Panc1 (cell line): ENCODE results near the gene TEX50.

Experiments
- POLR2AphosphoS5 ChIP-seq: IDR thresholded peaks from 2 replicates; pipeline ENCODE4 v1.6.1; 2012; ENCODE audit warnings: mild to moderate bottlenecking, low read depth, low read length, moderate library complexity
- SIN3A ChIP-seq: IDR thresholded peaks from 2 replicates; pipeline ENCODE4 v1.6.1; 2012; ENCODE audit warnings: low read depth, mild to moderate bottlenecking, low read length, moderate library complexity, borderline replicate concordance; ENCODE audit not compliant: insufficient read depth
- TCF7L2 ChIP-seq: IDR thresholded peaks from 2 replicates; pipeline ENCODE4 v1.6.1; 2011; ENCODE audit warnings: mild to moderate bottlenecking, low read depth, low read length, inconsistent platforms
- TF ChIP-seq, protein P1 (sequence below): fragments of 450-650 bp; IDR thresholded peaks from 2 replicates; pipeline ENCODE4 v1.5.1; 2017; ENCODE audit warnings: mild to moderate bottlenecking
- TF ChIP-seq, protein P2 (sequence below), 2 experiments: IDR thresholded peaks; 2 replicates each; pipeline ENCODE4 v1.6.1; 2011 to 2012; ENCODE audit warnings: low read depth in 2 of 2, control low read depth in 1 of 2, low read length in 1 of 2, mild to moderate bottlenecking in 1 of 2, moderate library complexity in 1 of 2; ENCODE audit not compliant: insufficient read depth in 1 of 2

DNA sequence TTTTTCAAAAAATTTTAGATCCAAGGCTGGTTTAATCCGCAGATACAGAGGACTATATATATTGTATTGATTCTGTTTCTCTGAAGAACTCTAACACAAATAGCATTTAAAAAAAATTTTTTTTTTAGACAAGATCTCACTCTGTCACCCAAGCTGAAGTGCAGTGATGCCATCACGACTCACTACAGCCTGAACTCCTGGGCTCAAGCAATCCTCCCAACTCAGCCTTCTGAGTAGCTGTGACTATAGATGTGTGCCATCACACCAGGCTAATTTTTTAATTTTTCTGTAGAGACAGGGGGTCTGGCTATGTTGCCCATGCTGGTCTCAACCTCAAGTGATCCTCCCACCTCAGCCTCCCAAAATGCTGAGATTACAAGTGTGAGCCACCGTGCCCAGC lies 31.5 kb downstream of the TEX50 start:
- TF ChIP-seq, protein P1, sequence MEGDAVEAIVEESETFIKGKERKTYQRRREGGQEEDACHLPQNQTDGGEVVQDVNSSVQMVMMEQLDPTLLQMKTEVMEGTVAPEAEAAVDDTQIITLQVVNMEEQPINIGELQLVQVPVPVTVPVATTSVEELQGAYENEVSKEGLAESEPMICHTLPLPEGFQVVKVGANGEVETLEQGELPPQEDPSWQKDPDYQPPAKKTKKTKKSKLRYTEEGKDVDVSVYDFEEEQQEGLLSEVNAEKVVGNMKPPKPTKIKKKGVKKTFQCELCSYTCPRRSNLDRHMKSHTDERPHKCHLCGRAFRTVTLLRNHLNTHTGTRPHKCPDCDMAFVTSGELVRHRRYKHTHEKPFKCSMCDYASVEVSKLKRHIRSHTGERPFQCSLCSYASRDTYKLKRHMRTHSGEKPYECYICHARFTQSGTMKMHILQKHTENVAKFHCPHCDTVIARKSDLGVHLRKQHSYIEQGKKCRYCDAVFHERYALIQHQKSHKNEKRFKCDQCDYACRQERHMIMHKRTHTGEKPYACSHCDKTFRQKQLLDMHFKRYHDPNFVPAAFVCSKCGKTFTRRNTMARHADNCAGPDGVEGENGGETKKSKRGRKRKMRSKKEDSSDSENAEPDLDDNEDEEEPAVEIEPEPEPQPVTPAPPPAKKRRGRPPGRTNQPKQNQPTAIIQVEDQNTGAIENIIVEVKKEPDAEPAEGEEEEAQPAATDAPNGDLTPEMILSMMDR, result no peak
- TF ChIP-seq POLR2AphosphoS5 (no peak), SIN3A (no peak), TCF7L2 (no peak)
- TF ChIP-seq, protein P2, sequence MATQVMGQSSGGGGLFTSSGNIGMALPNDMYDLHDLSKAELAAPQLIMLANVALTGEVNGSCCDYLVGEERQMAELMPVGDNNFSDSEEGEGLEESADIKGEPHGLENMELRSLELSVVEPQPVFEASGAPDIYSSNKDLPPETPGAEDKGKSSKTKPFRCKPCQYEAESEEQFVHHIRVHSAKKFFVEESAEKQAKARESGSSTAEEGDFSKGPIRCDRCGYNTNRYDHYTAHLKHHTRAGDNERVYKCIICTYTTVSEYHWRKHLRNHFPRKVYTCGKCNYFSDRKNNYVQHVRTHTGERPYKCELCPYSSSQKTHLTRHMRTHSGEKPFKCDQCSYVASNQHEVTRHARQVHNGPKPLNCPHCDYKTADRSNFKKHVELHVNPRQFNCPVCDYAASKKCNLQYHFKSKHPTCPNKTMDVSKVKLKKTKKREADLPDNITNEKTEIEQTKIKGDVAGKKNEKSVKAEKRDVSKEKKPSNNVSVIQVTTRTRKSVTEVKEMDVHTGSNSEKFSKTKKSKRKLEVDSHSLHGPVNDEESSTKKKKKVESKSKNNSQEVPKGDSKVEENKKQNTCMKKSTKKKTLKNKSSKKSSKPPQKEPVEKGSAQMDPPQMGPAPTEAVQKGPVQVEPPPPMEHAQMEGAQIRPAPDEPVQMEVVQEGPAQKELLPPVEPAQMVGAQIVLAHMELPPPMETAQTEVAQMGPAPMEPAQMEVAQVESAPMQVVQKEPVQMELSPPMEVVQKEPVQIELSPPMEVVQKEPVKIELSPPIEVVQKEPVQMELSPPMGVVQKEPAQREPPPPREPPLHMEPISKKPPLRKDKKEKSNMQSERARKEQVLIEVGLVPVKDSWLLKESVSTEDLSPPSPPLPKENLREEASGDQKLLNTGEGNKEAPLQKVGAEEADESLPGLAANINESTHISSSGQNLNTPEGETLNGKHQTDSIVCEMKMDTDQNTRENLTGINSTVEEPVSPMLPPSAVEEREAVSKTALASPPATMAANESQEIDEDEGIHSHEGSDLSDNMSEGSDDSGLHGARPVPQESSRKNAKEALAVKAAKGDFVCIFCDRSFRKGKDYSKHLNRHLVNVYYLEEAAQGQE (IDR thresholded peaks at IDR 0.05; ENCODE audit: insufficient read depth in 1 of 2, low read depth in 2 of 2, low read length in 1 of 2), result no peak
